SK-N-SH (cell line): Measurements from ENCODE around the gene CACNA1A. TPM values are rescaled to one million over a fixed set of nuclear protein-coding genes. Genes with fewer than 3 reads are reported as not detected.

ENCODE experiments used
- CTCF ChIA-PET: fragments of 300-600, 350-600 bp; formaldehyde crosslinking; extraction: SDS; loops from one replicate; lab custom pipeline; 2021; lab: Yijun Ruan, JAX
- POLR2A ChIA-PET: fragments of 350-600 bp; sonication (Branson Sonifier 250); formaldehyde crosslinking; extraction: SDS; loops from one replicate; lab custom pipeline; 2020; ENCODE audit warnings: antibody characterized with exemption, inconsistent platforms; lab: Yijun Ruan, JAX
- DNase-seq: peaks from one replicate; pipeline ENCODE4 v3.0.0; 2012
- H2AFZ ChIP-seq: fragments of 200-600 bp; sonication (generic); 2 replicates; pipeline ENCODE4 v1.8.1; 2016; ENCODE audit warnings: antibody characterized with exemption, mild to moderate bottlenecking, low read depth
- H3F3A ChIP-seq: fragments of 200-600 bp; sonication (generic); replicated peaks from 2 replicates; pipeline ENCODE3; 2016; ENCODE audit warnings: antibody characterized with exemption, mild to moderate bottlenecking; ENCODE audit not compliant: insufficient read depth
- H3K27ac ChIP-seq, 2 experiments: fragments of 200-500 bp in 1 of 2; fragments of 200-600 bp in 1 of 2; sonication (Bioruptor generic) in 1 of 2; sonication (generic), shearing (Covaris generic) in 1 of 2; 2 replicates each; pipeline versions ENCODE4 v1.5.1 to v1.6.1; 2014 to 2016; ENCODE audit warnings: low read depth in 2 of 2, inconsistent platforms in 1 of 2, low read length in 1 of 2, mild to moderate bottlenecking in 1 of 2, mixed read lengths in 1 of 2
- H3K27me3 ChIP-seq: fragments of 200-600 bp; sonication (generic), shearing (Covaris generic); 2 replicates; pipeline ENCODE4 v1.6.1; 2016; ENCODE audit warnings: mixed run types; ENCODE audit not compliant: insufficient read depth
- H3K36me3 ChIP-seq, 2 experiments: fragments of 200-500 bp in 1 of 2; fragments of 200-600 bp in 1 of 2; sonication (Bioruptor generic) in 1 of 2; sonication (generic) in 1 of 2; replicated peaks in 1 of 2; 2 replicates each; pipeline versions ENCODE3 to v1.5.1; 2014 to 2016; ENCODE audit warnings: low read length in 1 of 2, mild to moderate bottlenecking in 1 of 2; ENCODE audit not compliant: insufficient read depth in 2 of 2, control insufficient read depth in 1 of 2
- H3K4me1 ChIP-seq, 2 experiments: fragments of 200-500 bp in 1 of 2; fragments of 200-600 bp in 1 of 2; sonication (Bioruptor generic) in 1 of 2; sonication (generic), shearing (Covaris generic) in 1 of 2; 2 replicates each; pipeline versions ENCODE4 v1.5.1 to v1.6.1; 2014 to 2016; ENCODE audit warnings: low read depth in 1 of 2, low read length in 1 of 2, mixed run types in 1 of 2; ENCODE audit not compliant: insufficient read depth in 2 of 2, control insufficient read depth in 1 of 2
- H3K4me2 ChIP-seq: fragments of 200-600 bp; sonication (generic), shearing (Covaris generic); 2 replicates; pipeline ENCODE4 v1.6.1; 2017; ENCODE audit warnings: mixed run types
- H3K4me3 ChIP-seq, 2 experiments: fragments of 200-500 bp in 1 of 2; fragments of 200-600 bp in 1 of 2; sonication (Bioruptor generic) in 1 of 2; sonication (generic), shearing (Covaris generic) in 1 of 2; 2 replicates each; pipeline versions ENCODE4 v1.5.1 to v1.8.1; 2014 to 2016; ENCODE audit warnings: low read depth in 2 of 2, inconsistent platforms in 1 of 2, low read length in 1 of 2, mild to moderate bottlenecking in 1 of 2, mixed read lengths in 1 of 2, moderate library complexity in 1 of 2
- H3K79me2 ChIP-seq: fragments of 200-600 bp; sonication (generic); 2 replicates; pipeline ENCODE4 v1.8.1; 2017; ENCODE audit warnings: mild to moderate bottlenecking; ENCODE audit not compliant: insufficient read depth
- H3K9ac ChIP-seq: fragments of 200-600 bp; sonication (generic); 2 replicates; pipeline ENCODE4 v1.6.1; 2017; ENCODE audit warnings: mixed run types
- H3K9me2 ChIP-seq: fragments of 200-600 bp; sonication (generic); 2 replicates; pipeline ENCODE4 v1.6.1; 2017; ENCODE audit warnings: mixed run types
- H3K9me3 ChIP-seq: fragments of 200-600 bp; sonication (generic); 2 replicates; pipeline ENCODE4 v1.6.1; 2017; ENCODE audit warnings: mixed run types, mild to moderate bottlenecking, moderate library complexity
- H4K20me1 ChIP-seq: fragments of 200-600 bp; sonication (generic); 2 replicates; pipeline ENCODE4 v1.6.1; 2017; ENCODE audit warnings: mild to moderate bottlenecking, mixed run types; ENCODE audit not compliant: insufficient read depth
- ELF1 ChIP-seq: IDR thresholded peaks from 2 replicates; pipeline ENCODE4 v1.4.0; 2012
- EP300 ChIP-seq, 2 experiments: IDR thresholded peaks; 2 replicates each; pipeline versions ENCODE4 v1.4.0 to v1.6.1; 2012; ENCODE audit warnings: borderline replicate concordance in 1 of 2, low read depth in 1 of 2, low read length in 1 of 2
- EZH2phosphoT487 ChIP-seq: fragments of 200-600 bp; sonication (generic); IDR thresholded peaks from 2 replicates; pipeline ENCODE4 v1.6.1; 2017; ENCODE audit warnings: low read depth, mixed run types, mild to moderate bottlenecking, antibody characterized with exemption, moderate library complexity, borderline replicate concordance
- FOSL2 ChIP-seq: IDR thresholded peaks from 2 replicates; pipeline ENCODE4 v1.4.0; 2012; ENCODE audit warnings: low read depth, mild to moderate bottlenecking, moderate library complexity, borderline replicate concordance
- FOXJ3 ChIP-seq: sonication (generic); formaldehyde crosslinking; IDR thresholded peaks from 2 replicates; pipeline ENCODE4 v1.5.1; 2020; ENCODE audit warnings: mild to moderate bottlenecking, missing genetic modification reagents
- FOXM1 ChIP-seq: IDR thresholded peaks from 2 replicates; pipeline ENCODE4 v1.4.0; 2012; ENCODE audit warnings: low read depth, mild to moderate bottlenecking
- GABPA ChIP-seq: IDR thresholded peaks from 2 replicates; pipeline ENCODE4 v1.4.0; 2012; ENCODE audit warnings: low read depth, mild to moderate bottlenecking
- GATA2 ChIP-seq: sonication (generic); formaldehyde crosslinking; IDR thresholded peaks from 2 replicates; pipeline ENCODE4 v1.5.0; 2020; ENCODE audit warnings: mild to moderate bottlenecking, missing genetic modification reagents
- MEF2A ChIP-seq: IDR thresholded peaks from 2 replicates; pipeline ENCODE4 v1.4.0; 2012; ENCODE audit warnings: low read depth, borderline replicate concordance
- NFIC ChIP-seq: IDR thresholded peaks from 2 replicates; pipeline ENCODE4 v1.4.0; 2012; ENCODE audit warnings: borderline replicate concordance
- NRF1 ChIP-seq: IDR thresholded peaks from 2 replicates; pipeline ENCODE4 v1.6.1; 2012; ENCODE audit warnings: low read depth, mild to moderate bottlenecking, low read length
- POLR2AphosphoS5 ChIP-seq: IDR thresholded peaks from 2 replicates; pipeline ENCODE4 v1.6.1; 2012; ENCODE audit warnings: low read depth, low read length
- RFX5 ChIP-seq: IDR thresholded peaks from 2 replicates; pipeline ENCODE4 v1.6.1; 2012; ENCODE audit warnings: mild to moderate bottlenecking, improper control_type of control experiment, low read length
- RXRA ChIP-seq: IDR thresholded peaks from 2 replicates; pipeline ENCODE4 v1.4.0; 2012; ENCODE audit warnings: low read depth, mild to moderate bottlenecking, borderline replicate concordance
- SMC3 ChIP-seq: IDR thresholded peaks from 2 replicates; pipeline ENCODE4 v1.6.1; 2012; ENCODE audit warnings: low read depth, low read length, improper control_type of control experiment
- TEAD4 ChIP-seq: IDR thresholded peaks from 2 replicates; pipeline ENCODE4 v1.4.0; 2012; ENCODE audit warnings: mild to moderate bottlenecking, borderline replicate concordance; ENCODE audit not compliant: insufficient read depth
- ZBTB33 ChIP-seq: IDR thresholded peaks from 2 replicates; pipeline ENCODE4 v1.4.0; 2012; ENCODE audit warnings: low read depth, borderline replicate concordance
- WGBS: methylation state at CpG from one replicate; pipeline ENCODE4 v1.1.6; 2017; ENCODE audit warnings: low lambda C conversion rate; 5-methylcytosine and 5-hydroxymethylcytosine counted together
- polyA plus RNA-seq, 3 experiments: library from polyadenylated mRNA; depleted of rRNA; stranded (reverse); fragments of >200 nt; gene quantifications; 2 replicates each; pipeline ENCODE4 v1.2.3, GENCODE V29; 2012
- TF ChIP-seq, protein P1 (sequence below): IDR thresholded peaks from 2 replicates; pipeline ENCODE4 v1.6.1; 2012; ENCODE audit warnings: mild to moderate bottlenecking, low read depth, low read length, moderate library complexity

The CACNA1A gene
- polyA plus RNA-seq, 1 of the 3 experiments (the other 2 are of a cell fraction), result 1.3 TPM

DNA sequence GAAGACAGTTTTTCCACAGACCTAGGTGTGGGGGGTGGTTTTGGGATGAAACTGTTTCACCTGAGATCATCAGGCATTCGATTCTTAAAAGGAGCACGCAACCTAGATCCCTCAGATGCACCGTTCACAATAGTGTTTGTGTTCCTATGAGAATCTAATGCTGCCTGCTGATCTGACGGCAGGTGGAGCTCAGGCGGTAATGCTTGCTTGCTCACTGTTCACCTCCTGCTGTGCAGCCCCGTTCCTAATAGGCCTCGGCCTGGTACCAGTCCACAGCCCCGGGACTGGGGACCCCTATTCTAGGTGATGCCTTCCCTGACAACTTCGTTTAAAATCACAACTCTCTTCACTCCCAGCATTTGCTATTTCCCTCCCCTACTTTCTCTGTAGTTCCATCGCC lies 206.4 kb downstream of the CACNA1A start:
- Histone ChIP-seq H3K9me3 (no peaks in the 10 kb centered on the region), H3F3A (no peaks in the 10 kb centered on the region), H3K36me3 (no peaks in the 10 kb centered on the region), H3K79me2 (no peaks in the 10 kb centered on the region), H4K20me1 (no peaks in the 10 kb centered on the region), H3K9me2 (no peaks in the 10 kb centered on the region), H3K27ac (no peak overlapping the region), H3K4me3 (no peak overlapping the region), H3K4me1 (no peaks in the 10 kb centered on the region), H2AFZ (no peak overlapping the region), H3K4me2 (no peak overlapping the region), H3K27me3 (peaks cover 78% of the 10 kb centered on the region), H3K9ac (no peak overlapping the region)
- TF ChIP-seq MEF2A (no peak), ZBTB33 (no peak), EP300 (IDR thresholded peaks at IDR 0.05; ENCODE audit: borderline replicate concordance in 1 of 2, low read depth in 1 of 2, low read length in 1 of 2) (no peak), FOXM1 (no peak), SMC3 (no peak), RFX5 (no peak), GABPA (no peak), GATA2 (CRISPR knock-in tag) (no peak), TEAD4 (no peak), EZH2phosphoT487 (no peak), NFIC (no peak), NRF1 (no peak), FOSL2 (no peak), POLR2AphosphoS5 (no peak), ELF1 (no peak), FOXJ3 (CRISPR knock-in tag) (no peak), RXRA (no peak)
- TF ChIP-seq, protein P1, sequence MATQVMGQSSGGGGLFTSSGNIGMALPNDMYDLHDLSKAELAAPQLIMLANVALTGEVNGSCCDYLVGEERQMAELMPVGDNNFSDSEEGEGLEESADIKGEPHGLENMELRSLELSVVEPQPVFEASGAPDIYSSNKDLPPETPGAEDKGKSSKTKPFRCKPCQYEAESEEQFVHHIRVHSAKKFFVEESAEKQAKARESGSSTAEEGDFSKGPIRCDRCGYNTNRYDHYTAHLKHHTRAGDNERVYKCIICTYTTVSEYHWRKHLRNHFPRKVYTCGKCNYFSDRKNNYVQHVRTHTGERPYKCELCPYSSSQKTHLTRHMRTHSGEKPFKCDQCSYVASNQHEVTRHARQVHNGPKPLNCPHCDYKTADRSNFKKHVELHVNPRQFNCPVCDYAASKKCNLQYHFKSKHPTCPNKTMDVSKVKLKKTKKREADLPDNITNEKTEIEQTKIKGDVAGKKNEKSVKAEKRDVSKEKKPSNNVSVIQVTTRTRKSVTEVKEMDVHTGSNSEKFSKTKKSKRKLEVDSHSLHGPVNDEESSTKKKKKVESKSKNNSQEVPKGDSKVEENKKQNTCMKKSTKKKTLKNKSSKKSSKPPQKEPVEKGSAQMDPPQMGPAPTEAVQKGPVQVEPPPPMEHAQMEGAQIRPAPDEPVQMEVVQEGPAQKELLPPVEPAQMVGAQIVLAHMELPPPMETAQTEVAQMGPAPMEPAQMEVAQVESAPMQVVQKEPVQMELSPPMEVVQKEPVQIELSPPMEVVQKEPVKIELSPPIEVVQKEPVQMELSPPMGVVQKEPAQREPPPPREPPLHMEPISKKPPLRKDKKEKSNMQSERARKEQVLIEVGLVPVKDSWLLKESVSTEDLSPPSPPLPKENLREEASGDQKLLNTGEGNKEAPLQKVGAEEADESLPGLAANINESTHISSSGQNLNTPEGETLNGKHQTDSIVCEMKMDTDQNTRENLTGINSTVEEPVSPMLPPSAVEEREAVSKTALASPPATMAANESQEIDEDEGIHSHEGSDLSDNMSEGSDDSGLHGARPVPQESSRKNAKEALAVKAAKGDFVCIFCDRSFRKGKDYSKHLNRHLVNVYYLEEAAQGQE, result no peak
- 24% methylated on average over 10 of the region's 10 CpGs for WGBS
- no peak for DNase-seq
- CTCF ChIA-PET, result no interaction called here
- POLR2A ChIA-PET, result no interaction called here
